GM13976 (cell line): ENCODE results near the gene LRRC23.
"Not testable (repeated sequence)": the region's sequence is repeated elsewhere in the genome, so short reads cannot be mapped to it uniquely, and the experiment has no call there.

Experiments used
- DNase-seq: peaks from one replicate; pipeline ENCODE4 v3.0.0; 2012; ENCODE audit warnings: low spot score
- in situ Hi-C: fragments of 300-500 bp; cut with MboI; formaldehyde crosslinking; loops from one replicate; pipeline ENCODE4 v1.12.0; 2022; ENCODE audit warnings: low sequenced_read_pairs, mixed read lengths, inconsistent platforms; ENCODE audit not compliant: unreplicated experiment
- TF ChIP-seq, protein P1 (sequence below): IDR thresholded peaks from 2 replicates; pipeline ENCODE4 v1.5.1; 2012; ENCODE audit warnings: borderline replicate concordance, mild to moderate bottlenecking; ENCODE audit not compliant: insufficient read depth; ENCODE audit errors: extremely low read depth, missing control alignments, control extremely low read depth

LRRC23 gene

DNA sequence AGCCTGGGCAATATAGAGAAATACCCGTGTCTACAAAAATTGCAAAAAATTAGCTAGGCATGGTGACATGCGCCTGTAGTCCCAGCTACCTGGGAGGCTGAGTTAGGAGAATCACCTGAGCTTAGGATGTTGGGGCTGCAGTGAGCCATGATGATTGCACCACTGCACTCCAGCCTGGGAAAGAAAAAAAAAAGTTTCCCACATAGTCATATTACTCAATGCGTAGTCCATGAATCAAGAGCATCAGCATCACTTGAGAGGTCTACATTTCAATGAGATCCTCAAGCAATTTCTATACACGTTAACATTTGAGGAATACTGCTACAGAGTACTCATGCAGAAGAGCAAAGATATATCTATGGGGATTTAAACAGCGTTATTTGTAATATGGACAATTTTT lies 5.2 kb upstream of the LRRC23 start:
- in situ Hi-C loops: no loop called here
- TF ChIP-seq, protein P1, sequence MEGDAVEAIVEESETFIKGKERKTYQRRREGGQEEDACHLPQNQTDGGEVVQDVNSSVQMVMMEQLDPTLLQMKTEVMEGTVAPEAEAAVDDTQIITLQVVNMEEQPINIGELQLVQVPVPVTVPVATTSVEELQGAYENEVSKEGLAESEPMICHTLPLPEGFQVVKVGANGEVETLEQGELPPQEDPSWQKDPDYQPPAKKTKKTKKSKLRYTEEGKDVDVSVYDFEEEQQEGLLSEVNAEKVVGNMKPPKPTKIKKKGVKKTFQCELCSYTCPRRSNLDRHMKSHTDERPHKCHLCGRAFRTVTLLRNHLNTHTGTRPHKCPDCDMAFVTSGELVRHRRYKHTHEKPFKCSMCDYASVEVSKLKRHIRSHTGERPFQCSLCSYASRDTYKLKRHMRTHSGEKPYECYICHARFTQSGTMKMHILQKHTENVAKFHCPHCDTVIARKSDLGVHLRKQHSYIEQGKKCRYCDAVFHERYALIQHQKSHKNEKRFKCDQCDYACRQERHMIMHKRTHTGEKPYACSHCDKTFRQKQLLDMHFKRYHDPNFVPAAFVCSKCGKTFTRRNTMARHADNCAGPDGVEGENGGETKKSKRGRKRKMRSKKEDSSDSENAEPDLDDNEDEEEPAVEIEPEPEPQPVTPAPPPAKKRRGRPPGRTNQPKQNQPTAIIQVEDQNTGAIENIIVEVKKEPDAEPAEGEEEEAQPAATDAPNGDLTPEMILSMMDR: no peak
- DNase-seq: no peak

DNA sequence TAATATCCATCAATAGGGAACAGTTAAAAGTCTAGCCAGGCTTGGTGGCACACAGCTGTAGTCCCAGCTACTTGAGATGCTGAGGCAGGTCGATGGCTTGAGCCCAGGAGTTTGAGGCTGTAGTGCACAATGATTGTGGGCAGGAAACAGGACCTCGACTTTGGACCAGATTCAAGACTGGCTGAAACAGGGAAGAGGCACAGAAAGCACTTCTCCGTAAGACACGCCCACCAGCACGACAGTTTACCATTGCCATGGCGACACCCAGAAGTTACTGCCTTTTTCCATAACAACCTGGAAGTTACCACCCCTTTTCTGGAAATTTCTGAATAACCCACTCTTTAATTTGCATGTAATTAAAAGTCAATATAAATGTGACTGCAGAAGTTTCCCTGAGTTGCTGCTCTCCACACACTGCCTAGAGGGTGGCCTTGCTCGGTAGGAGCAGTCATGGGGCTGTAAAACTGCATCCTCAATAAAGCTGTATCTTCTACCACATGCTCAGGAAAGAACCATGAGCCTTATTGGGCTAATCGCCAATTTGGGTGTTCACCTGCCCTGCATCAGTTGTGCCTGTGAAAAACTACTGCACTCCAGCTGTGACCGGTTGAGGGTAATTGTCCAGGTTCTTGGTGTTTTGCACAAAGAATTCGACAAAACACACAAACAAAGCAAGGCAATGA lies 4.6 kb upstream of the LRRC23 start:
- no peak for DNase-seq
- TF ChIP-seq, protein P1: no peak
- in situ Hi-C loops: no loop called here

DNA sequence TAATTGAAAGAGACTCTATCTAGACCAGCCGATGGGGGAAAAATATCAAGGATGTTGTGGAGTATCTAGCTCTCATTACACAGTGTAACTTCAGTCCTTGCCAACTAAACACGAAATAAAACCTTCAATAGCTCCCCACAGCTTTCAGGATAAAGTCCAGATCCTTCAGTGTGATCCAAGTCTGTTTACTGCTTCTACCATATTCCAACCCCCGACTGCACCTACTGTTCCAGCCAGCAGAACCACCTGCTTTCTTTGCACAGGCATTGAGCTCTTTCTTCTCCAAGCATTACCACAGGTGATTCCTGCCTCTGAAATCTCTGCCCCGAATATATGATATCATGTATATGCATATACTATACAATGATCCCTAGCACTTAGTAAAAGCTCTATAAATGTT lies 2.2 kb upstream of the LRRC23 start:
- no peak for DNase-seq
- TF ChIP-seq, protein P1: no peak
- in situ Hi-C loops: no loop called here

DNA sequence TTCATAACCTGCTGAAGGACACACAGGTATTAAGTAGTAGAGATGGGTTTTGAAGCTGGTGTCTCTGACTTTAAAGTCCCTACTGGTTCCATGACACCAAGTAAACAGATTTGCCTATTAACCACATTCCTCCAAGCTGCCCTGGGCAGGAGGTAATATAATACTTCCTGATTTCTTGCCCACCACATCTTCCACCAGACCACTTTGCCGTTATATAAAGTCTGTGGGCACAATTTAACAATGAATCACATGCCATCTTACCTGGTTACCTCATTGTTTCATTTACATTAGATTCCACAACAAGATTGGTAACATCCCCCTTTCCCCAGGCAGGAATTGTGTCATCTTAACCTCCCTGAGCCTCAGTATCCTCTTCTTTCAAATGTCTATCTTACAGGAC lies 900 bp upstream of the LRRC23 start:
- in situ Hi-C loops: no loop called here
- TF ChIP-seq, protein P1: no peak
- DNase-seq: no peak

DNA sequence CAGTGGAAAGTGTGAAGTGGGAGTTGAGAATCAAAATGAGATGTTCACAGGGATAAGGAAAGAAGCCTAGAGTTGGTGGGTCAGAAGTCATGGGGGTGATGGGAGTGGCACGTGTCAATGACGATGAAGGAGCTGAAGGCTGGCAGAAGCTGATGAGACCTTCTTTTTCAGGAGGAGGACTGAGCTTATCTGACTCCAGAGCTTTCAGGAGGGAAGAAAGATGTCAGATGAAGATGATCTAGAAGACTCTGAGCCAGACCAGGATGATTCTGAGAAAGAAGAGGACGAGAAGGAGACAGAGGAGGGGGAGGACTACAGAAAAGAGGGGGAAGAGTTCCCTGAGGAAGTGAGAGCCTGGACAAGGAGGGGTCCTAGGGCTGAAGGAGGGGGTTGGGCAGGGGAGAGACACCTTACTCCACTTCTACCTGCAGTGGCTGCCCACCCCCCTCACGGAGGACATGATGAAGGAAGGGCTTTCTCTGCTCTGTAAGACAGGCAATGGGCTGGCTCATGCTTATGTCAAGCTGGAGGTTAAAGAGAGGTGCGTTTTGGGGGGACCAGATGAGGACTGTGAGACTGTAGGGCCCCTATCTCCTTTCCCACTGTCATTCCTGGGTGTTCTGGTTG lies 905 bp downstream of the LRRC23 start:
- DNase-seq: no peak
- in situ Hi-C loops: no loop called here
- TF ChIP-seq, protein P1: no peak

DNA sequence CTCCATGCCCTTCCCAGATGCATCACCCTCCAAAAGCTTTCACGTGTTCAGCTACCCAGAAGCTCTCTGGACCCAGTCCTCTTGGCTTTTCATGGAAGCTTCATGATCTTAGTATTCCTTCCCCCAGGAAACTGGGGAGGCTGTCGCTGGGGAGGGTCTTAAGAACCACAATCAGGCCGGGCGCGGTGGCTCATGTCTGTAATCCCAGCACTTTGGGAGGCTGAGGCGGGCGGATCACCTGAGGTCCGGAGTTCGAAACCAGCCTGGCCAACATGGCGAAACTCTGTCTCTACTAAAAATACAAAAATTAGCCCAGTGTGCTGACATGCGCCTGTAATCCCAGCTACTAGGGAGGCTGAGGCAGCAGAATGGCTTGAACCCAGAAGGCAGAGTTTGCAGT lies 3.5 kb downstream of the LRRC23 start:
- DNase-seq, in situ Hi-C loops: not testable (repeated sequence)

DNA sequence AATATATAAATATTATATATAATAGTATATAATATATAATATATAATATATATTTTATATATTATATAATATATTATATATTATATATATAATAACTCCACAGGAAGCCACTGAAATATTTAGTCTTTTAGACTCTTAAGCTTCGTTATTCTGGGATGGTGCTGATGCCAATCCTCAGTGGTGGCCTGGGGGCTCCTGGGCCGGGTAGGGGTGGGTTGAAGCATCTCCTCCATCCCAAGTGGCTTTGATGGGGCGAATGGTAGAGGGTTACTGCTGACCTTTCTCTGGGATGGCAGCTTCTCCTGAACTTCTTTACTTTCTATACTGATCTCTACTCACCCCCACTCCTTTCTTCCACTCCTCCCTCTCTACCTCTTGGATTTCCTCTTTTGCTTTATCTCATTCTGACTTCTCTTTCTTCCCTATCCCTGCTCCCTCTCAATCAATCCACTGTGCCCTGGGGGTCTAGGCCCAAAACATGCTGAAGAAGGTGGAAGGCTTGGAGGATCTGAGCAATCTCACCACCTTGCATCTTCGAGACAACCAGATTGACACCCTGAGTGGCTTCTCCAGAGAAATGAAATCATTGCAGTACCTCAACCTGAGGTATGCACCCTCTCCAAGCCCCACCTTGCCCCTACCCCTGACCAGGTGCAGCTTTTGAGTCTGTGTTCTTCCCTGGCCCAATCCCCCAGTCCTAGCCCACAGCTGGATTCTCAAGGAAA lies 5.0 kb downstream of the LRRC23 start:
- no peak for DNase-seq
- TF ChIP-seq, protein P1: no peak
- in situ Hi-C loops: no loop called here
